Gastrocnemius medialis (tissue), 4 donors: ENCODE results near the gene LNX1.

Source experiments
- CTCF ChIP-seq, 5 experiments: fragments of 450-650 bp in 3 of 5; fragments of 200-600 bp in 2 of 5; sonication (generic) in 2 of 5; IDR thresholded peaks in 4 of 5; conservative IDR thresholded peaks in 1 of 5; 1 replicate in 4 of 5; 2 replicates in 1 of 5; pipeline ENCODE4 v1.5.1; 2016 to 2019; ENCODE audit warnings: antibody characterized with exemption in 5 of 5, mild to moderate bottlenecking in 3 of 5, moderate library complexity in 3 of 5
- POLR2A ChIP-seq, 2 donors: fragments of 450-650 bp; IDR thresholded peaks; one replicate each; pipeline ENCODE4 v1.6.1; 2017; ENCODE audit warnings: antibody characterized with exemption in 2 of 2, mild to moderate bottlenecking in 2 of 2, moderate library complexity in 2 of 2

DNA sequence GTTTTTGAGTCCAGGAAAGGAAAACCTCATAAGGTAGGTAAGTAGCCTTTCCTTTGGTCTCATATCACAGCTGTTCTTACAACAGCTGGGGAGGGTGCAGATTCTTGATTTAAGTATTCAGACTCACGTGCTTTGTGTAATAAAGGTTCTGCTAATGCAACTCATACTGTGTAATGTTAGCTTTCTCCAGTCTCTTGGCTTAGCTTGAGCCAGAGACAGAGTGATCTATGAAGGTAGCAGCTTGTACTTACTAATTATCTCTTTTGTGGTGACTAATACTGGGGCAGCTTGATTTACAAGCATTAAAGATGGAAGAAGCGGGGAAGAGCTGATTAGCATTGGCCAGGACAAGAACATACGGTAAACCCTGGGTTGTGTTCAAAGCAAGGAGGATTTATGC is 80.3 kb downstream of the LNX1 start:
- TF ChIP-seq CTCF (IDR thresholded peaks at IDR 0.05 in 4 of 5, conservative IDR thresholded peaks at IDR 0.05 in 1 of 5), result no peak
- no peak for TF ChIP-seq POLR2A (IDR thresholded peaks at IDR 0.05)
